NCI-H2081 (cell line): ENCODE measurements around the gene TMBIM1.

Experiments used
- DNase-seq, 2 experiments: peaks; one replicate each; lab custom pipeline; 2025; lab: John Stamatoyannopoulos, UW

TMBIM1 gene

GRCh38 chr2:218257390-218257981 is 34.8 kb downstream of the TMBIM1 start:
- DNase-seq: no peak

GRCh38 chr2:218256612-218257350 is 35.5 kb downstream of the TMBIM1 start:
- DNase-seq: no peak

- no peak for DNase-seq
Measured at GRCh38 chr2:218255446-218255845, 36.9 kb downstream of the TMBIM1 start.

DNA sequence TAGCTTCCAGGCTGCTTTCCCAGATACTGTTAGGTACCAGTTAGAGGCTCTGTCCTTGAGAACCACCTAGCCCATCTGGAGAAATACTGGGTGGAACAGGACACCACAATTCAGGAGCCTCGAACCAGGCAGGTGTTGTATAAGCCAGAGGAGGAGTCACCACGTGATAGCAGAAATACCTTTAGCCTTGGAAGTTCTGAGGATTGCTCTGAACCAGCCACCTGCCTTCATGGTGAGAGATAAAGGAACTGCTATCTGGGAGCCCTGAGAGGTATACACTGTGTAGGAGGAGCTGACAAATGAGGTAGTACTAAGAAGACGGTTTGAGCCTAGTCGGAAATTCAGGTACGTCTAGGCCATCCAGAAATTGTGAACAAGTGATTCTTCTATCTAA is 39.1 kb downstream of the TMBIM1 start:
- no peak for DNase-seq

DNA sequence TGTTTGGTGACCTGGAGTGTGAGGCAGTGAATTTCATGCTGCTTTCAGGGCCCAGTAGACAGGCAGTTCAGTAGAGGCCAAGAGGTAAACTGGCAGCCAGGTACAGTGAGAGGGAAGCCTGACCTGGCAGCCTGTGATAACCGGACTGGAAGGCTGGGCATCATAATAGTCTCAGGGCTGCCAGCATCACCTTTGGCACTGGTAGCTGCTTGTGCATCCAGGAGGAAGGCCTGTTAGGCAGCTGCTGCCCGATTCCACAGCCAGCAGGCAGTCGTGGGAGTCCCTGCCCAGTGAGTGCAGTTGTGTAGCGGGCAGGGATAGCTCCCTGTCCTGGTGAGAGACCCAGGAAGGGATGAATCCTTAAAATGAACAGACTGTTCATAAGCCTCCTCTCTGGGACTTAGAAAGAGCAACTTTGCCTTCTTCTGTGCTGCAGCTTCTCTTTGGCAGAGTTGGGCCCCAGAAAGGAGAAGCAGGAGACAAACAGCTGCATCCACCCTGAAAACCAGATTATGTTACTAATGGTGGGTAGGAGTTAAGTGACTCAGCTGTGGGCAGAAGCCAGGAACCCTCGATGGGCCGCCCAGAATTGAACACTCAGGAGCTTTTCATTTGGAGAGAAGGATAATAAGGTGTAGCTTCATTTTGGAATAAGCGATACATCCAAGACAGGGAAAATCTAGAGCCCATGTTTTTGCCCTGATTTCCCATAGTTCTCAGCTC is 39.6 kb downstream of the TMBIM1 start:
- no peak for DNase-seq

GRCh38 chr2:218249691-218250090 is 42.6 kb downstream of the TMBIM1 start:
- no peak for DNase-seq

DNA sequence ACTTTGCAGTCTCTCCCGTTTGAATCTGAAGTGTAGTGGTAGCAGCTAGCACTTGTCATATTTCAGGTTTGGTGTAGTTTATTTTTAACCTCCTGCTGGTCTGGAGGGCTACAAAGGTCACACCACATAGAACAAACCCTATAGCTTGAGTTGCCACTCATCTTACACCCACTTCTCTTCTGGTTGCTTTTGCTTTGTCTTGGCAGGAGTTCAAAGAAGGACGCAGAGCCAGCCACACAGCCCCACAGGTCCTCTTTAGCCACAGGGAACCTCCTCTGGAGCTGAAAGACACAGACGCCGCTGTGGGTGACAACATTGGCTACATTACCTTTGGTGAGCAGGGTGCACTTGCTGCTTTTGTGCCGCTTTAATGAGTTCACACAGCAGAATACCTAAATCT is 47.1 kb downstream of the TMBIM1 start:
- no peak for DNase-seq

DNA sequence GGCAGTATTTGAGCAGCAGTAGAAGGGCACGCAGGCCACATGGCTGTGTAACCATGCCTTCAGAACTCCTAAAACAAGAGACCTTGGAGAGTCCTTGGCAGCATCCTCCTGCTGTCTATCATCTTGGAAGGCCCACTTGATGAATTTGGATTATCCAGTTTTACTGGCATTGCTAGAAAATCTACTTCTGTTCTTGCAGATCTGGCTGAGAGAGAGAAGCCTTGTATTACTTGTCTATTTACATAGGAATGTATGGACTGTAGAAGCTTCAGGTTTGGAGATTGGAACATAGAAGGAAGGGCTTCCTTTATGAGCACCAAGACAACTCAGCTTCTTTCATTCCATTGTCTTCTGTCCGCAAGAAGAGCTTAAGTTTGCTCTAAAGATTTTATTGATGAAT is 47.6 kb downstream of the TMBIM1 start:
- DNase-seq: no peak

GRCh38 chr2:218244204-218244603 is 48.1 kb downstream of the TMBIM1 start:
- no peak for DNase-seq

GRCh38 chr2:218238887-218239286 is 53.4 kb downstream of the TMBIM1 start:
- no peak for DNase-seq

DNA sequence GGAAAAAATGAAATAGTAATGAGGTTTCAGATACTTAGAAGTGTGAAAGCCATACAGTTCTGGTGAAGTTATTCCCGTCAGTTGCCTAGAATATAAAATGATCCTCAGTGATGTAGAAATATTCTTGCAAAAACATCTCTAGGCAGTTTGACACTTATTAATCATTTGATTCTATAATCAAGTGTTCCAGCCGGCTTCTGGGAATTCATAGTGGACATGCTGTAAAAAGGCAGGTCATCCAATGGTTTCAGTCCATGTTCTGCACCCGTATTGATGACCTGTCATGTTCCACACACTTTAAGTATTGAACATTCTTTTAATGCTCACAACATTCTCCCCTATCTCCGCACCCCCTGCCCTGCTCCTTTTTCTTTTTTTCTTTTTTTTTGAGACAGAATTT is 55.5 kb downstream of the TMBIM1 start:
- no peak for DNase-seq

DNA sequence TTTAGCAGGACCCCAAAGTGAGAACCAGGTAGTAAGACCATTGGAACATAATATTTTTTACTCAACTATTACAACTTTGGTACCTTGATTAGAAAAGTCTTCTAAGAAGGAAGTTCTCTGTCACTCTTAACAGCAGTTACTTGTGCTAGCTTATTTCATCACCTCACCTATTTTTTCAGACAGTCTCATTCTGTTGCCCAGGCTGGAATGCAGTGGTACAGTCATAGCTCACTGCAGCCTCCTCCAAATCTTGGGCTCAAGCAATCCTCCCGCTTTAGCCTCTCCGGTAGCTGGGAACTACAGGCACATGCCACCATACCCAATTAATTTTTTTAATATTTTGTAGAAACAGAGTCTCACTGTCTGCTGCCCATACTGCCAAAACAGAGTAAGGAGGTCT is 57.3 kb downstream of the TMBIM1 start:
- no peak for DNase-seq

GRCh38 chr2:218234521-218234920 is 57.8 kb downstream of the TMBIM1 start:
- no peak for DNase-seq

DNA sequence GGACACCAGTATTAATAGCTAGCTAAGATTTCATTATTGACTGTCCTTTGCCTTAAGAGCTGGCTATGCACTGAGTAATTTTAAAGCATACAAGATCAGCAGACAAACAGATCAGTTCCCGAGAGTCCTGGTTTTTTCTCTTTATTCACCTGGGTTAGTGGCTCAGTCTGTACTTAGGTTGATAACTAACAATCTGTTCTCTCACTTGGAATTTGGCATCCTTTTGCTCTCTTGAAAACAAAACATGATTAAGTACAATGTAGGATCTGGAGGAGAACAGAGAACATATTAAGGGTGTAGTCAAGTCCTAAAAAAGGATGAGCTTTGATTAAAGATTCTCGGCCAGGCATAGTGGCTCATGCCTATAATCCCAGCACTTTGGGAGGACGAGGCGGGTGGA is 58.8 kb downstream of the TMBIM1 start:
- no peak for DNase-seq

DNA sequence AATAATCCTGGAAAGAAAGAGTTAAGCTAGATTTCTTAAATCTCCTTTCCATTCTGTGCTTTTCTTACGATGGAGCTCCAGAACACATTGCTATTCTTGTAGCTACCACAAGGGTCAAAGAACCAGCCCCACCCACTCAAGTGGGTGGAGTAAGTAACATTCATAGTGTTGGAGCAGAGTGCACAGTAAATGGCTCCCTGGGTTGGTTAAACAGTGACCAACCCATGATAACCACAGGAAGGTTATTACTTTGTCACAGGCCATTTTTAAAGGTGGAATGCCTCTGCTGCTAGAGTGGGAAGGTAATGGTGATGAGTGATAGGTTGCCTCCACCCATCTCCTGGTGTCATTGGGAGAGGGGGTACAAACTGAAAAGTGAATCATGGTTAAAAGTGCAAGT is 61.4 kb downstream of the TMBIM1 start:
- DNase-seq: no peak

DNA sequence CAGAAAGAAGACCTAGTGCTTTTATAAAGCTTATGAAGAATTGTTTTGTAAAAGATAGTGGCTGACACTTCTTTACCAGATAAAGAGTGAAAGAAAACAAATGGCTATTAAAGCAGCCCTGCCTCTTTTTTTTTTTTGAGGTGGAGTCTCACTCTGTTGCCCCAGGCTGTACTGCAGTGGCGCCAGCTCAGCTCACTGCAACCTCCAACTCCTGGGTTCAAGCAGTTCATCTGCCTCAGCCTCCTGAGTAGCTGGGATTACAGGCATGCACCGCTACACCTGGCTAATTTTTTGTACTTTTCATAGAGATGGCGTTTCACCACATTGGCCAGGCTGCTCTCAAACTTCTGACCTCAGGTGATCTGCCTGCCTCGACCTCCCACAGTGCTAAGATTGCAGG is 62.5 kb downstream of the TMBIM1 start:
- no peak for DNase-seq

DNA sequence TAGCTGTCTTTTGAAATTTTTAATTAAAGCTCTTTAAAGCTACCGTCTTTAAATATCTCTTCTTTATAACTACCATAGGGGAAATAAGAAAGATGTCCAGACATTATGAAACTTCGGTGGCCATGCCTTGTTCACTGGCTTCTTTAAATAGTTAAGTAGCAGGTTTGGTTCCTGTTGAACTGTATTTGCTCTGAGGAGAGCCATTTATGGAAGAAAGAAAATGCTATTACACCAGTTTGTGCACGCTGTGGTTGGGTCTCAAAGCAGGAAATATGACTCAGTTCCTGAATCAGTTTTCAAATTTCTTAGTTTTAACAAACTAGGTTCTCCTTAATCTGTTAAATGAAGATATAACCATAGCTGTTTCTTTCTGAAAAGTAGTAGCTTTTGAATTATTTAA is 63.1 kb downstream of the TMBIM1 start:
- no peak for DNase-seq

GRCh38 chr2:218228366-218229090 is 63.8 kb downstream of the TMBIM1 start:
- no peak for DNase-seq

DNA sequence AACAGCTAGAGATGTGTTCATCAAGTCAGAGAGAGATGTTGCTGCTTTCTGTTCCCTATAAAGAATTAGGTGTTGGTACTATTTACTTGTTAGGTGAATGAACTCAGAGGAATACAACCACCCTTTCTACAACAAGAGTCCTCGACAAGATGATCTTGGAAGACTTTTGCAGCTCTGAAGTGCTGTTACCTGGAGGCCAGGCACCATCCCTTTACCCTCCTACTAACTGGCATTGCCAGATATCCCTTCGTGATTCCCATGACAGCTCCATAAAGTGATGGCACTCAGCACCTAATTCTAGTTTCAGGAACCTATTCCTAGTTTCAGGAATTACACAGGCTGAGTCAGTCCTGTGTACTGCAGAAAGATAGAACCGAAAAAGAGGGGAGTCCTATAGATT is 65.4 kb downstream of the TMBIM1 start:
- no peak for DNase-seq
